Measurements from ENCODE around the gene MAJIN. TPM values are rescaled to one million over a fixed set of nuclear protein-coding genes. Genes with fewer than 3 reads are reported as not detected.

The MAJIN gene
- polyA plus RNA-seq, 1 of the 3 experiments (the other 2 are of a cell fraction): not detected

GRCh38 chr11:64911142-64911541 is 60.8 kb downstream of the MAJIN start:
- Histone ChIP-seq H3K4me2 (no peak overlapping the region), H4K20me1 (ENCODE audit: insufficient read depth) (no peaks in the 10 kb centered on the region), H3K27me3 (ENCODE audit: insufficient read depth) (no peaks in the 10 kb centered on the region), H3K9ac (no peak overlapping the region), H3K9me3 (no peaks in the 10 kb centered on the region), H3K9me2 (no peaks in the 10 kb centered on the region), H3K36me3 (replicated peaks in 1 of 2; ENCODE audit: control insufficient read depth in 1 of 2, insufficient read depth in 2 of 2, low read length in 1 of 2) (peaks cover 0 to 65% of the 10 kb centered on the region in 2 experiments), H3F3A (replicated peaks; ENCODE audit: insufficient read depth) (no peaks in the 10 kb centered on the region), H3K27ac (ENCODE audit: low read depth in 2 of 2, low read length in 1 of 2) (no peak overlapping the region), H3K79me2 (ENCODE audit: insufficient read depth) (peaks cover 8% of the 10 kb centered on the region; the same call in 1 of the 2 replicates), H3K4me3 (ENCODE audit: low read depth in 2 of 2, low read length in 1 of 2) (no peak overlapping the region), H2AFZ (ENCODE audit: low read depth) (no peak overlapping the region), H3K4me1 (ENCODE audit: control insufficient read depth in 1 of 2, insufficient read depth in 2 of 2, low read depth in 1 of 2, low read length in 1 of 2) (peaks cover 5 to 7% of the 10 kb centered on the region in 2 experiments; a peak in 2 of 4 replicates)
- TF ChIP-seq ELF1 (IDR thresholded peaks at IDR 0.05): no peak
- TF ChIP-seq IRF3 (IDR thresholded peaks at IDR 0.05; ENCODE audit: low read depth, low read length): no peak
- ChIA-PET POLR2A (no interaction called here), CTCF (interaction anchor here (0.7 kb wide), 1 partner anchor 23 kb away, joined by 3 read pairs; no protein-coding TSS in a partner anchor)
- WGBS (ENCODE audit: low lambda C conversion rate): 89% methylated on average over 5 of the region's 7 CpGs
- DNase-seq: no peak

GRCh38 chr11:64910451-64911093 is 61.3 kb downstream of the MAJIN start:
- no peaks in the 10 kb centered on the region for H4K20me1 ChIP-seq (ENCODE audit: insufficient read depth)
- CTCF ChIA-PET: interaction anchor here (0.6 to 1.3 kb wide), 3 partner anchors 11 to 207 kb away, joined by 3 read pairs; partner anchors contain the start of gene ZNHIT2
- WGBS (ENCODE audit: low lambda C conversion rate): 92% methylated on average over 14 of the region's 27 CpGs
- peaks cover 2% of the 10 kb centered on the region; the same call in 1 of the 2 replicates for H3K79me2 ChIP-seq (ENCODE audit: insufficient read depth)
- H3F3A ChIP-seq (replicated peaks; ENCODE audit: insufficient read depth): no peaks in the 10 kb centered on the region
- TF ChIP-seq ZBTB33 (IDR thresholded peaks at IDR 0.05; ENCODE audit: borderline replicate concordance, low read depth) (no peak), FOSL2 (IDR thresholded peaks at IDR 0.05; ENCODE audit: borderline replicate concordance, low read depth) (no peak), MAX (IDR thresholded peaks at IDR 0.05; ENCODE audit: low read depth) (no peak), NFIC (IDR thresholded peaks at IDR 0.05; ENCODE audit: borderline replicate concordance) (no peak), MXI1 (IDR thresholded peaks at IDR 0.05; ENCODE audit: low read depth, low read length) (no peak), YY1 (IDR thresholded peaks at IDR 0.05; ENCODE audit: low read depth) (no peak), REST (IDR thresholded peaks at IDR 0.05; ENCODE audit: low read depth, low read length) (no peak), SIN3A (IDR thresholded peaks at IDR 0.05; ENCODE audit: borderline replicate concordance, low read depth, low read length) (no peak), JUND (IDR thresholded peaks at IDR 0.05) (no peak), USF2 (IDR thresholded peaks at IDR 0.05; ENCODE audit: borderline replicate concordance, low read depth, low read length) (no peak)
- H3K27me3 ChIP-seq (ENCODE audit: insufficient read depth): no peaks in the 10 kb centered on the region
- no peak for DNase-seq
- no peak overlapping the region for H3K4me3 ChIP-seq (ENCODE audit: low read depth in 2 of 2, low read length in 1 of 2)
- no peaks in the 10 kb centered on the region for H3K9me3 ChIP-seq
- H3K9ac ChIP-seq: no peak overlapping the region
- H3K27ac ChIP-seq (ENCODE audit: low read depth in 2 of 2, low read length in 1 of 2): no peak overlapping the region
- no peak overlapping the region for H3K4me2 ChIP-seq
- H3K4me1 ChIP-seq (ENCODE audit: control insufficient read depth in 1 of 2, insufficient read depth in 2 of 2, low read depth in 1 of 2, low read length in 1 of 2): peaks cover 0 to 1% of the 10 kb centered on the region in 2 experiments; a peak in 1 of 4 replicates
- peaks cover 0 to 71% of the 10 kb centered on the region in 2 experiments for H3K36me3 ChIP-seq (replicated peaks in 1 of 2; ENCODE audit: control insufficient read depth in 1 of 2, insufficient read depth in 2 of 2, low read length in 1 of 2)
- H2AFZ ChIP-seq (ENCODE audit: low read depth): no peak overlapping the region
- POLR2A ChIA-PET: no interaction called here
- H3K9me2 ChIP-seq: no peaks in the 10 kb centered on the region

Measured in SK-N-SH (cell line).